Astrocyte (in vitro differentiated cells and primary cell): ENCODE data around the gene NPAS3. TPM values are rescaled to one million over a fixed set of nuclear protein-coding genes. Genes with fewer than 3 reads are reported as not detected.
A peak's percentile ranks its signal among the peaks of the same experiment; 100 is the strongest.

Experiments
- DNase-seq: peaks from one replicate; pipeline ENCODE4 v3.0.0-alpha.2; 2010; ENCODE audit warnings: low read depth
- FAIRE-seq: peaks from 2 replicates; lab custom pipeline; 2011; peaks lifted over from hg19 to GRCh38; lab: Jason Lieb, UNC
- H2AFZ ChIP-seq: 2 replicates; pipeline ENCODE4 v1.6.0; 2012; ENCODE audit warnings: low read depth, low read length, inconsistent platforms
- H3K27ac ChIP-seq: 2 replicates; pipeline ENCODE4 v1.5.1; 2011; ENCODE audit warnings: low read depth, low read length, inconsistent platforms
- H3K27me3 ChIP-seq: 2 replicates; pipeline ENCODE4 v1.6.0; 2011; ENCODE audit warnings: low read length, inconsistent platforms; ENCODE audit not compliant: insufficient read depth
- H3K36me3 ChIP-seq: 2 replicates; pipeline ENCODE4 v1.5.1; 2011; ENCODE audit warnings: low read length, inconsistent platforms; ENCODE audit not compliant: insufficient read depth
- H3K4me1 ChIP-seq: 2 replicates; pipeline ENCODE4 v1.5.1; 2011; ENCODE audit warnings: low read length, inconsistent platforms; ENCODE audit not compliant: insufficient read depth
- H3K4me2 ChIP-seq: 2 replicates; pipeline ENCODE4 v1.6.0; 2012; ENCODE audit warnings: low read length, inconsistent platforms
- H3K4me3 ChIP-seq: 2 replicates; pipeline ENCODE4 v1.5.1; 2011; ENCODE audit warnings: low read depth, mild to moderate bottlenecking, low read length, inconsistent platforms; ENCODE audit not compliant: insufficient read depth
- H3K79me2 ChIP-seq: 2 replicates; pipeline ENCODE4 v1.6.0; 2012; ENCODE audit warnings: mild to moderate bottlenecking, low read length, inconsistent platforms; ENCODE audit not compliant: insufficient read depth
- H3K9ac ChIP-seq: 2 replicates; pipeline ENCODE4 v1.6.0; 2012; ENCODE audit warnings: mild to moderate bottlenecking, low read length, inconsistent platforms
- H3K9me3 ChIP-seq: 2 replicates; pipeline ENCODE4 v1.5.1; 2012; ENCODE audit warnings: low read depth, mild to moderate bottlenecking, low read length, inconsistent platforms; ENCODE audit not compliant: insufficient read depth
- H4K20me1 ChIP-seq: 2 replicates; pipeline ENCODE4 v1.6.0; 2012; ENCODE audit warnings: low read length, inconsistent platforms; ENCODE audit not compliant: insufficient read depth
- H3K27ac Mint-ChIP-seq: one replicate; pipeline ENCODE4 v1.8.0; 2021; ENCODE audit warnings: mild to moderate bottlenecking, mixed read lengths; ENCODE audit not compliant: unreplicated experiment
- H3K27me3 Mint-ChIP-seq: one replicate; pipeline ENCODE4 v1.8.0; 2021; ENCODE audit warnings: low read depth, mixed read lengths; ENCODE audit not compliant: unreplicated experiment
- H3K36me3 Mint-ChIP-seq: one replicate; pipeline ENCODE4 v1.8.0; 2021; ENCODE audit warnings: low read depth, mixed read lengths; ENCODE audit not compliant: unreplicated experiment
- H3K4me1 Mint-ChIP-seq: one replicate; pipeline ENCODE4 v1.8.0; 2021; ENCODE audit warnings: low read depth, mixed read lengths; ENCODE audit not compliant: unreplicated experiment
- H3K4me3 Mint-ChIP-seq: one replicate; pipeline ENCODE4 v1.8.0; 2021; ENCODE audit warnings: mild to moderate bottlenecking, moderate library complexity, mixed read lengths; ENCODE audit not compliant: unreplicated experiment
- H3K9me3 Mint-ChIP-seq: one replicate; pipeline ENCODE4 v1.8.0; 2021; ENCODE audit warnings: mild to moderate bottlenecking, mixed read lengths; ENCODE audit not compliant: unreplicated experiment
- EZH2 ChIP-seq: IDR thresholded peaks from 2 replicates; pipeline ENCODE4 v1.6.1; 2012; ENCODE audit warnings: mild to moderate bottlenecking, low read length, inconsistent platforms; ENCODE audit not compliant: insufficient read depth
- total RNA-seq: library from RNA; stranded (reverse); gene quantifications from 2 replicates; pipeline ENCODE4 v1.2.1, GENCODE V29; 2021
- TF ChIP-seq, protein P1 (sequence below): IDR thresholded peaks from 2 replicates; pipeline ENCODE4 v1.5.1; 2011; ENCODE audit warnings: low read depth, mild to moderate bottlenecking, inconsistent platforms, low read length, moderate library complexity; ENCODE audit not compliant: insufficient read depth

Gene NPAS3
- total RNA-seq, 1 donor from 2014 or later = 2.6 TPM

DNA sequence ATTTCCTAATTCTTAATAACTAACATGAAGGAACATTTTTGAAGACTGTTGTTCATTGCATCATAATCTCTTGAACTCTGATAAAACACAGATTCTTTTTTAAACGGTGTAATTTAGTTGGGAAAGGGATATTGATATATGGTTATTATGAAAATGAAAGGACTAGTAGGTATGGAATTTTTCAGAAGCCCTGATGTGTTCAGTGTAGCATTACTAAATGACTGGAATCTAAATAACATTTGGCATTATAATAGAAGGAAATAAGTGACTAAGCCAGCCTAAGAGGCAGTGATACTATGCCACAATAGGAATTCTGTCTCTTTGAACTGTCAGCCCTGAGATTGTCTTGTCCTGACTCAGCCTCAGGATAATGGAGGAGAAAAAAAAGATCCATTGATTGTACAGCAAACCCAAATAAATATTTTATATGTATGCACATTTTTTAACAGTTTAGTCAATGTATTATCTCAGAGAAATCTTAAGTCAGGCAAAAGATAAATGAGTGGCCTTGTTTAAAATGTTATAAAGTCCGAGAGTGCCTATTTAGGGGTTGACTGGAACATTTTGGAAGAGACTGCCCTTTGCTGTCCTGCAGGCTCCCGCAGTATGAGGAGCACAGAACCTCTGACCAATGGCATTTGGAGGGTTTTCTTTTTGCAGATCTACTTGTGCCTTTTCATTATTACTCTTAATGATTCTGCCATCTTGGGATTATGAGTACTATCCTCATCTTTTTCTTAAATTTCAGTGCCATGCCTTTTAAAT is 741.0 kb downstream of the NPAS3 start:
- no peaks in the 10 kb centered on the region for H3K79me2 ChIP-seq
- peak overlapping the region; percentile 65 for H3K27ac ChIP-seq
- Mint-ChIP-seq H3K9me3 (peaks cover 3% of the 10 kb centered on the region), H3K4me1 (peaks cover 35% of the 10 kb centered on the region), H3K27me3 (no peaks in the 10 kb centered on the region), H3K4me3 (no peak overlapping the region), H3K27ac (peak overlapping the region; percentile 22), H3K36me3 (no peaks in the 10 kb centered on the region)
- TF ChIP-seq, protein P1, sequence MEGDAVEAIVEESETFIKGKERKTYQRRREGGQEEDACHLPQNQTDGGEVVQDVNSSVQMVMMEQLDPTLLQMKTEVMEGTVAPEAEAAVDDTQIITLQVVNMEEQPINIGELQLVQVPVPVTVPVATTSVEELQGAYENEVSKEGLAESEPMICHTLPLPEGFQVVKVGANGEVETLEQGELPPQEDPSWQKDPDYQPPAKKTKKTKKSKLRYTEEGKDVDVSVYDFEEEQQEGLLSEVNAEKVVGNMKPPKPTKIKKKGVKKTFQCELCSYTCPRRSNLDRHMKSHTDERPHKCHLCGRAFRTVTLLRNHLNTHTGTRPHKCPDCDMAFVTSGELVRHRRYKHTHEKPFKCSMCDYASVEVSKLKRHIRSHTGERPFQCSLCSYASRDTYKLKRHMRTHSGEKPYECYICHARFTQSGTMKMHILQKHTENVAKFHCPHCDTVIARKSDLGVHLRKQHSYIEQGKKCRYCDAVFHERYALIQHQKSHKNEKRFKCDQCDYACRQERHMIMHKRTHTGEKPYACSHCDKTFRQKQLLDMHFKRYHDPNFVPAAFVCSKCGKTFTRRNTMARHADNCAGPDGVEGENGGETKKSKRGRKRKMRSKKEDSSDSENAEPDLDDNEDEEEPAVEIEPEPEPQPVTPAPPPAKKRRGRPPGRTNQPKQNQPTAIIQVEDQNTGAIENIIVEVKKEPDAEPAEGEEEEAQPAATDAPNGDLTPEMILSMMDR = no peak
- no peak for TF ChIP-seq EZH2
- FAIRE-seq (peak; percentile 92), DNase-seq (peak; percentile 93)
- H3K4me2 ChIP-seq = peak overlapping the region; percentile 59
- no peaks in the 10 kb centered on the region for H3K9me3 ChIP-seq
- H3K36me3 ChIP-seq = no peaks in the 10 kb centered on the region
- peaks cover 36% of the 10 kb centered on the region for H3K4me1 ChIP-seq
- no peak overlapping the region for H3K4me3 ChIP-seq
- no peak overlapping the region for H2AFZ ChIP-seq
- no peaks in the 10 kb centered on the region for H4K20me1 ChIP-seq
- H3K9ac ChIP-seq = peak overlapping the region; percentile 9
- H3K27me3 ChIP-seq = no peaks in the 10 kb centered on the region

DNA sequence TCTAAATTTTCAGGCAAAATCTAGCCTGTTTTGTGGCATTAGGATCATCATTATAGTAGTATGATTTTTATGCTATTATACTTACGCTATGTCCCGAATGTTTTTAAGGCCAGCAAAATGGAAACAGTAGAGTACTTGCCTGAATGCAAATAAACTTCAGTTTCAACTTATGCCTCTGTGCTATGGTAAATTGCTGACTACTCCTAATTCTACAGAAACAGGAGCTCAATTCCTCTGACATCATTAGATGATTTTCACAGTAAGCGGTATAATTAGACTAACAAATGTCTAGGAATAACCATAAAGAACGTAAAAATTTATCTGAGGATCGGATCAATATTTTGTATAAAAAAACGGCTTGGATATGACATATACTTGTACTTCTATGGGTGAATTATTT is 742.2 kb downstream of the NPAS3 start:
- Histone ChIP-seq H3K79me2 (no peaks in the 10 kb centered on the region), H3K4me3 (no peak overlapping the region), H3K4me1 (peaks cover 39% of the 10 kb centered on the region), H3K9me3 (no peaks in the 10 kb centered on the region), H2AFZ (no peak overlapping the region), H3K27me3 (no peaks in the 10 kb centered on the region), H3K4me2 (peak overlapping the region; percentile 59), H3K9ac (no peak overlapping the region), H3K36me3 (no peaks in the 10 kb centered on the region), H4K20me1 (no peaks in the 10 kb centered on the region), H3K27ac (no peak overlapping the region)
- H3K27me3 Mint-ChIP-seq = no peaks in the 10 kb centered on the region
- H3K4me1 Mint-ChIP-seq = peaks cover 34% of the 10 kb centered on the region
- peaks cover 3% of the 10 kb centered on the region for H3K9me3 Mint-ChIP-seq
- H3K36me3 Mint-ChIP-seq = no peaks in the 10 kb centered on the region
- no peak overlapping the region for H3K4me3 Mint-ChIP-seq
- no peak overlapping the region for H3K27ac Mint-ChIP-seq
- DNase-seq = no peak
- no peak for TF ChIP-seq EZH2
- TF ChIP-seq, protein P1 = no peak
- FAIRE-seq = no peak

DNA sequence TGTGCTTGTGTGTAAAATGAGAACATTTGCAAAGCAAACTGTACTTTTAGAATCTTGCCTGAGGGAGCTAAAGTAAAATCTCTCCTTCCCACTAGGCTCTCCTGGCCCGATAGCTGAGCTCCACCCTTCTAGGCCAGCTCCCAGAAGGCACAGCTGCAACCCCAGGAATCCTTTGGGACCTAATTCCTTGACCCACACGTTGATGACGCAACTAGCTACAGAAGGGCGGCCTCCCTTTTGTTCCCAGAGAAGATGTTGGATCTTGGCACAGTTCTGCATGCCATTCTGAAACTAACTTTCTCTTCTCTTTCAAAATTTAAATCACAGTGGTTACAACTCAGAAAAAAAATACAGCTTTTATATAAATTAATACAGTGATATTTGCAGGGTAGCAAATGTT is 744.1 kb downstream of the NPAS3 start:
- H3K4me3 Mint-ChIP-seq = no peak overlapping the region
- no peak overlapping the region for H3K27ac Mint-ChIP-seq
- H3K9ac ChIP-seq = no peak overlapping the region
- no peak overlapping the region for H3K27ac ChIP-seq
- H3K4me1 Mint-ChIP-seq = peaks cover 39% of the 10 kb centered on the region
- peaks cover 3% of the 10 kb centered on the region for H3K9me3 Mint-ChIP-seq
- no peaks in the 10 kb centered on the region for H3K36me3 Mint-ChIP-seq
- H3K27me3 Mint-ChIP-seq = no peaks in the 10 kb centered on the region
- H3K36me3 ChIP-seq = no peaks in the 10 kb centered on the region
- no peaks in the 10 kb centered on the region for H4K20me1 ChIP-seq
- no peak for FAIRE-seq
- H3K4me2 ChIP-seq = peak overlapping the region; percentile 36
- TF ChIP-seq EZH2 = no peak
- TF ChIP-seq, protein P1 = no peak
- peaks cover 41% of the 10 kb centered on the region for H3K4me1 ChIP-seq
- peak; percentile 95 for DNase-seq
- H3K9me3 ChIP-seq = no peaks in the 10 kb centered on the region
- no peak overlapping the region for H3K4me3 ChIP-seq
- no peaks in the 10 kb centered on the region for H3K27me3 ChIP-seq
- H3K79me2 ChIP-seq = no peaks in the 10 kb centered on the region
- H2AFZ ChIP-seq = no peak overlapping the region
